ENCODE results near the gene PEX5.
A peak's percentile ranks its signal among the peaks of the same experiment; 100 is the strongest.
"Not testable (repeated sequence)": the region's sequence is repeated elsewhere in the genome, so short reads cannot be mapped to it uniquely, and the experiment has no call there.

PEX5 gene

DNA sequence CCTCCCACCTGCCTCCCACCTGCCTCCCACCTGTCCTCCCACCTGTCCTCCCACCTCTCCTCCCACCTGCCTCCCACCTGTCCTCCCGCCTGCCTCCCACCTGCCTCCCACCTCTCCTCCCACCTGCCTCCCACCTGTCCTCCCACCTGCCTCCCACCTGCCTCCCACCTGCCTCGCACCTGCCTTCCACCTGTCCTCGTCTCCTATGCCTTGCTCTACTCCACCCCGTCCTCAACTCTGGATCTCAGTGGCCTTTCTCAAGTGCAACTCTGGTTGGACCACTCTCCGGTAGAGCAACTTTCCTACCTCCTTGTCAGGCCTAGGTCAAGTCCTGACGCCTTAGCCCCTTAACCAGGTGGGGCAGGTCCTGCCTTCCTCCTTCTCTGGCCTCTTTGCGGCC, 29.3 kb upstream of the PEX5 start:
- no peak for DNase-seq (ENCODE audit: low read depth in 3 of 3)

DNA sequence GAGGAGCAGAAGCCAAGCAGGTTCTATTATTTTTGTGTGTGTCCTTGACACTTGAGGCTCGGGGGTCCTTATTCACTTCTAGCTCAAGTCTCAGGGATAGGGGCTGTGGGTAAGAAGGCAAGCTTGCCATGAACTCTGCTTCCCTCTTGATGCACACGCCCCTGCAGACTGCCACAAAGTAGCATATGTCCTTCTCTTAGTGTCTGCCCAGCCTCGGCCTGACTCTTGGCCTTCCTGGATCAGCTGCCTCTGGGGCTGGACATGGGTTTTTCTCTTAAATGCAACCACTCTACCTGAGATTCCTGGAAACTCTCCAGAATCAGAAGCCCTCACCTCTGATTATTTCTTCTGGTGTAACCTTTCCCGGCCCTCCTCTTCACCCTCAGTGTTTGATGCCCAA, 28.2 kb upstream of the PEX5 start:
- no peak for DNase-seq (ENCODE audit: low read depth in 3 of 3)

DNA sequence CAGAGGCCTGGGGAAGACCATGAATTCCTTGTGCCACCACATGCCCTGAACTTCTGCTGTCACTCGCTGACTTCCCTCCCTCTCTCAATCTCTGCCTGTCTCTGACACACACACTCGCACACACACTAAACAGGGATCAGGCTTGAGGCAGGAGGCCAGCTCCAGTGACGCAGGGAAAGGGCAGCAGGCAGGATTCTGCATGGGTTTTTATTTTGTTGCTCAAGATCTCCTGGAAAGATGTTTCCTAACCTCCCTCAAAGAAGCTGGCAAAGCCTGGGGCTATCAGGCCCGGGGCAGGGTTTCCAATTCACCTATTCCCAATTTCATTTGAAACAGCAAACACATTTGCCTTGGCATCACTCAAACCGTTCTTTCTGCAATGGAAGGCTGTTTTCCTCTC, 27.7 kb upstream of the PEX5 start:
- no peak for DNase-seq (ENCODE audit: low read depth in 3 of 3)

DNA sequence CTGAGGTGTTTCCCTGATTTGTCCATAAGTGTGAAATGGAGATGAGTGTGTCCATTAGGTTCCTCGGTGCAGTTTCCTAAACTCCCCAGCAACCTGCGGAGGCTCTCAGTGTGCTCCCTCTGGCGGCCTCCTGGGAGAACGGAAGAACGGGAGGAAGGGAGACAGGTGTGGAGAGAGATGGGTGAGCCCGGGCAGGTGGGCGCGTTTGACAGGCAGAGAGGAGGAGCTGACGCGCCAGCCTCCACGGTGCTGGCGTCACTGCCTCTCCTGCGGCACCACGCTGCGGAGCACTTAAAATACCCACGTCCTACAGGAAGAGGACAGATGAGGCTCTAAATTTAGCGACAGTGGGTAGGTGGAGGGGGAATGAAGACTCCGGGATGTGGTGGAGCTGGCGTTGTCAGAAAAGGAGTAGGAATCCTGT, 26.8 kb upstream of the PEX5 start:
- no peak for DNase-seq (ENCODE audit: low read depth in 3 of 3)

DNA sequence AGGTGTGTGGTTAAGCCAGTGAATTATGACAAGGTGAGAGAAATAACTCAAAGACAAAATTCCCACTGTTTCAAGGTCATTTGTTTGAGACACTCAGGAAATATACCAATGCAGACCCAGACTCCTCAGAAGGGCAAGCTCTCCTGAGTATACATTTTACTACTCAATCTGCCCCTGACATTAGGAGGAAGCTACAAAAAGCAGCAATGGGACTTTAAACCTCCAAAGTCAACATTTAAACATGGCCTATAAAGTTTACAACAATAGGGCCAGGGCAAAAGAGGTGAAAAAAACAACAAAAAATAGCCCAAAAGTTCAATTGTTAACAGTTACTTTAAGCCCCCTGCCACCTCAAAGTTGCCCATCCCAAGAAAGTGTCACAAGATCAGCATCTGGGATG, 19.5 kb upstream of the PEX5 start:
- DNase-seq (ENCODE audit: low read depth in 3 of 3), result no peak

DNA sequence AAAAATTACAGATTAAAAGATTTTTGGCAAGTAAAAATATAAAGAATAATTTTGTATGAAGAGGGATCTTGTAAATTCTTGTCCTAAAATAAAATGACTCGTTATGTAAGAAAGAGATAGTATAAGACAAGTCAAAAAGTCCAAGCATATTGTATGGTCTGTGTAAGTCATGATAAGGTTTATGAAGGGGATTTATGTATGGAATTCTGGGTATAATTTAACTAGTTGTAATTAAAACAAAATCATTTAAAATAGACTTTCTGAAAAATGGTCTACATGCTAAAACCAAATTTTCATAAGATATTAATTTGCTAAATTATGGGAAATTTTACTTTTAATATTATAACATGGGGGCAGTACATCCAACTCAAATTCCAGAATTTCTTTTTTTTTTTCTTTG, 17.6 kb upstream of the PEX5 start:
- DNase-seq (ENCODE audit: low read depth in 3 of 3), result no peak

DNA sequence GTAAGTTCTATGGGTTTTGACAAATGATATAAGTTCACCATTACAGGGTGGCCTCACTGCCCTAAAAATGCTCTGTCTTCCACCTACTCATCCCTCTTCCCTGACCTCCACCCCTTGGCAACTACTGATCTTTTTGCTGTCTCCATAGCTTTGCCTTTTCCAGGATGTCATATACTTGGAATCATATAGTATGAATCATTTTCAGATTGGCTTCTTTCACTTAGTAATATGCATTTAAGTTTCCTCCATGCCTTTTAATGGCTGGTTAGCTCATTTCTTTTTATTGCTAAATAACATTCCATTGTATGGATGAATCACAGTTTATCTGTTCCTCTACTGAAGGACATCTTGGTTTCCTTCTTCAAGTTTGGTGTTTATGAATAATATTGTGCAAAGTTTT, 14.0 kb upstream of the PEX5 start:
- no peak for DNase-seq (ENCODE audit: low read depth in 3 of 3)

DNA sequence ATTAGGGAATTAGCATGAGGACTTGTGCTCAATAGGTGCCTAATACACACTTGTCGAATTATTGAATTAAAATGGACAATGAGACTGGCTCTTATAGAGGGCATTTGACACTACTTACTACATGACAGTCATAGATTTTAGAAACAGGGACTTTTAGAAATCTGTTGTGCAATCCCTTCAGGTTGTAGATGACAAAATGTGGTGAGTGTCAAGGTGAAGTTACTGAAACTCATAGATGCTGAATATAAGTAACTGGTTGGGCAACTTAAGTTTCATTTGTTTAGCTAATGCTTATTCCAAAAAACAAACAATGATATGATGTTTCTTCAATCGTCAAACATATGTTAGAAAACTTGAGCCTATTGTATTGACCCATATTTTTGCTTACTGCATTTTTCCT, 12.9 kb upstream of the PEX5 start:
- no peak for DNase-seq (ENCODE audit: low read depth in 3 of 3)

DNA sequence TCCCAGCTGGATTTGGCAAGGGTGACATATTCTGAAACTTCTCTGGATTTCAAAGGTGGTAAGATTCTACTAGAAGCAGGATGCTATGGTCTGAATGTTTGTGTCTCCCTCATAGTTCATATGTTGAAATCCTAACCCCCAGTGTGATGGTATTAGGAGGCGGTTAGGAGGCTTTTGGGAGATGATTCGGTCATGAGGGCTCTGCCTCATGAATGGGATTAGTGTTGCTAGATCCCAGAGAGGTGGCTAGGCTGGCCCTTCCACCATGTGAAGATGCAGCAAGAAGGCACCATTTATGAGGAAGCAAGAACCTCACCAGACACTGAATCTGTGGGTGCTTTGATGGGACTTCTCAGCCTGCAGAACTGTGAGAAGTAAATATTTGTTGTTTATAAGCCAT, 11.0 kb upstream of the PEX5 start:
- no peak for DNase-seq (ENCODE audit: low read depth in 3 of 3)

DNA sequence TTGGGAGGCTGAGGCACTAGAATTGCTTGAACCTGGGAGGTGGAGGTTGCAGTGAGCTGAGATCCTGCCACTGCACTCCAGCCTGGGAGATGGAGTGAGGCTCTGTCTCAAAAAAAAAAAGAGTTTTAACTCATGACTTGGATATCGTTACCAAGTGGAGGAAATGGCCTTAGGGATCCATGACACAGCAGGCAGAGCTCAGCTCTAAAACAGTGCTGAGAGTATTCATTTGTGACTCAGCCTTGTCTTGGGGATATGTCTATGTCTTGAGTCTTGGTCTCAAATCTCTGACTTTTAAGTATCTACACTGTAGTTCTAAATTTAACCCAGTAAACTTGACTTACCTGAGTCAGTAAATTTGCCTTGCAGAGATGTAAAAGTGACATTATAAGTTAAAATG, 8.8 kb upstream of the PEX5 start:
- no peak for DNase-seq (ENCODE audit: low read depth in 3 of 3)

DNA sequence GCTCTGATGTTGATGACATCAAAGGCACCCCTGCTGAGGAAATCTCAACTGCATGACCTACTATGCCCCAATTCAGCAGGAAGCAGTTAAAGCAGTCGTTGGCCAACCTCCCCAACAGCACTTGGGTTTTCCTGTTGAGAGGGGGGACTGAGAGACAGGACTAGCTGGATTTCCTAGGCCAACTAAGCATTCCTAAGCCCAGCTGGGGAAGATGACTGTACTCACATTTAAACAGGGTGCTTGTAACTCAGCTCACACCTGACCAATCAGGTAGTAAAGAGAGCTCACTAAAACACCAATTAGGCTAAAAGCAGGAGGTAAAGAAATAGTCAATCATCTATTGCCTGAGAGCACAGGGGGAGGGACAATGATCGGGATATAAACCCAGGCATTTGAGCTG, 3.4 kb upstream of the PEX5 start:
- not testable (repeated sequence) for DNase-seq (ENCODE audit: low read depth in 3 of 3)

DNA sequence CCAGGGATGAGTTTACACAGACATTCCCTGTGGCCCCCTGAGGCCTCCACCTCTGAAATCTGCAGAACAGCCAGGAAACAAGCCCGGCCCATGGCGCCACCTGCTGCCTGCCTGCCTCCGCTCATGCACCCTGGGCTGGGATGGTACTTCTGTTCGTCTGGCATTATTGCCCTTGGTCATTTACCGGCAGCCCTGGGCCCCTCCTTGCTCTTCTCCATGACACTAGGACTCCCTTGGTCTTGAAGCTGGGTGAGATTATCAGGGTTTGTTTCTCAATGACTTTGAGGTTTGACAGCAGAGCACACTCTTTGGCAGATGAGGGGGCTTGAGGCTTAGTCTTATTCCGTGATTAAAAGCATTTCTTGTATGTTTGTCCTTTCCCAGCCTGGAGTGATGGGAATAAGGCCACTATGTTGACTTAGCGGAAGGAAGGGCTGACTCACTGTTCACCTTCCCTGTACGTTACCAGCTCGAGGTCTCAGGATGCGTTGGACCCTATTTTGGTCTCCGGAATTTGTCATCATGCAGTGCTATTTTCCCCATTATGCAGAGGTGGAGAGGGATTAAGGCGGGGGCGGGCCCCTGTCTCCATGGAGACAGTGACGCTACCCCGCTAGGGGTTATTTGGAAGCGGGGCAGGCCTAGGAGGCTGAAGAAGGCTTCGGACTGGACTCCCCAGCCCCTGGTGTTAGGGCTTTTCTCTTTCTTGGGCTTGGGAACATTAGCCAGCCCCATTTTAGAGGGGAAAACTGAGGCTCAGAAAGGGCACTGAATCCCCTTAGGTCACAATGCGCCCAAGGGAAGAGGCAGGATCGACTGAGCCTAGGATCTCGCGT, 706 bp upstream of the PEX5 start:
- peak; percentile 27 to 39 (median 37) for DNase-seq (ENCODE audit: low read depth in 3 of 3)

DNA sequence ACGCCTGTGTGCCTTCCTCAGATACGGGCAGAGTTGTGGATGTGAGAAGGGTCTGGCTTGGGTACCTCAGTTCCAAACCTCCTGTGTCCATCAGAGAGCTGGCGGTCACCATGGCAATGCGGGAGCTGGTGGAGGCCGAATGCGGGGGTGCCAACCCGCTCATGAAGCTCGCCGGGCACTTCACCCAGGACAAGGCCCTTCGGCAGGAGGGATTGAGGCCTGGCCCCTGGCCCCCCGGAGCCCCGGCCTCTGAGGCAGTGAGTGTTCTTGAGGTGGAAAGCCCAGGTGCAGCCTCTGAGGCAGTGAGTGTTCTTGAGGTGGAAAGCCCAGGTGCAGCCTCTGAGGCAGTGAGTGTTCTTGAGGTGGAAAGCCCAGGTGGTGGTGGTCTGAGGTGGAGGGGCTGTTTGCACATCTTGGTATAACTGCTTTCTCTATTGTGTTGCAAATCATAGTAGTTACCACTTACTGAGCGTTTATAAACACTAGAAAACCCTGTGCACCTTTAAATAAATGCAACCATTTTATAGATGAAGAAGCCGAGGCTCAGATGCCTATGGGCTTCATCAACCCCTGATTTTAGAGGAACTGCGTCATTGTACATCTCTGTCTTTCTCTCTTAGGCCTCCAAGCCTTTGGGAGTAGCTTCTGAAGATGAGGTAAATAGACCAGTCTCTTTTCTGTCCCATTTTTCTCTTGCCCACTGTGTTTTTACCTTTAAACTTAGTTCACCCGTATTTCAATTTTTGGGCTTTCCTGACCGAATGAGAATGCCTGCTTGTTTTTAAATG, 976 bp downstream of the PEX5 start:
- DNase-seq (ENCODE audit: low read depth in 3 of 3), result peak in 1 of 3 experiments; percentile 4

DNA sequence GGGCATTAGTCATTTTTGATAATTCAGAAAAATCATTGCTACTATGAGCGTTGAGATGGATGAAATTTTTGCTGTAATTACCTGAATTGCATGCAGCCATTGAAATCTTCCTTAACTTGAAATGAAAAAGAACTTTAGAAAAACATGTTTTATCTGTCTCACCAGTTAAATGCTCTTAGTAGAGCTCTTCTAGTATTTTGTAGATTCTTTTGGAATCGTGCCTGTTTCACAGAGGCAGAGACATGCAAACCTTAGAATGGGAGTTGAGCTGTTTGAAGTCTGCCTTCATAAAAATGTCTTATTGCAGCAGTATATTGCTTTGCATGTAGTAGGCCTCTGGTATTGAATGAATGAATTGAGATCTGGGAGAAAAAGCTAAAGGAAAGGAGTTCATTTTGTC, 4.2 kb downstream of the PEX5 start:
- DNase-seq (ENCODE audit: low read depth in 3 of 3), result no peak

DNA sequence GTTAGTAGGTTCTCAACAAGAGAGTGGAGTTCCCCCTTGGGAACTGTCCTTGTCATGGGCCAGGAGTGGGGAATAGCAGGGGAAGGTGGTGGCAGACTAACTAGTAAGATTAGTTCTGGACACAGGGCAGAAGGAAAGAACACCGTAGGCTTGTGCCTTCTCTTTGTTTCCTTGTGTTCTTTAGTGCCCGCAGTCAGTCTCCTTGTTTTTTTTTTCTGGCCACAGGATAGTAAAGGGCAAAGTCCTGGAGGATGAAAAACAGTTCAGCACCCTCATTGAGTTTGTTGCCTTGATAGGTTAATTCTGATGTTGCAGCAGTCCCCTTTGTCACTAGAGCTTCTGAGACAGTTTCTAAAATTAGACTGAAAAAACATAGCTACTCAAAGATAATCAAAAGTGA, 8.4 kb downstream of the PEX5 start:
- no peak for DNase-seq (ENCODE audit: low read depth in 3 of 3)

DNA sequence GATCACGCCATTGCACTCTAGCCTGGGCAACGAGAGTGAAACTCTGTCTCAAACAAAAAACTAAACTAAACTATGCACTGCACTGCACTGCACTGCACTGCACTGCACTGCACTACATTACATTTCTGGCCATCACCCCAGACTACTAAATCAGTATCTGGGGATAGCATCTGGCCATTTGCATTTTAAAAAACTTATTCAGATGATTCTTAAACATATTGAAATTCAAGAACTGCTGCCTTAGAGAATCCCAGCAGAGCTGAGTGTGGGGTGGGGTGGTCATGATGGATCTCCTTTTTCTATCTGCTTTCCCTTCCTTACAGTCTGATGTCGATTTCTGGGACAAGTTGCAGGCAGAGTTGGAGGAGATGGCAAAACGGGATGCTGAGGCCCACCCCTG, 13.6 kb downstream of the PEX5 start:
- DNase-seq (ENCODE audit: low read depth in 3 of 3), result no peak

DNA sequence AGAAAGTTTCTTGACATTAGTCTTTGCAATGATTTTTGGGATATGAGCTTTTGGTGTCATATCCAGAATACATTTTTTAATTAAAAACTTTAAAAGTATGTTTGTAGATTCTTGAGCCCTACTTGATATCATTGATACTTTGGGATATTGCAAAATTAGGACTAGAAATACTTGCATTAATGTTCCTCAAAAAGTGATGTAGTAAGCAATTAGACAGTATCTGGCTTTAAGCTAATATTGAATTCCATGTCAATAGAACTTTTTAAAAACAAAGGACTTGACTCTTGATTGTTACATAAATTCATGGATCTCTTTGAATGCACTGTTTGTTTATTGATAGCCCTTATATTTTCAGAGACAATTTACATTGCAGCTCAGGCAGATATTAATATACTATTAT, 15.6 kb downstream of the PEX5 start:
- DNase-seq (ENCODE audit: low read depth in 3 of 3), result no peak

DNA sequence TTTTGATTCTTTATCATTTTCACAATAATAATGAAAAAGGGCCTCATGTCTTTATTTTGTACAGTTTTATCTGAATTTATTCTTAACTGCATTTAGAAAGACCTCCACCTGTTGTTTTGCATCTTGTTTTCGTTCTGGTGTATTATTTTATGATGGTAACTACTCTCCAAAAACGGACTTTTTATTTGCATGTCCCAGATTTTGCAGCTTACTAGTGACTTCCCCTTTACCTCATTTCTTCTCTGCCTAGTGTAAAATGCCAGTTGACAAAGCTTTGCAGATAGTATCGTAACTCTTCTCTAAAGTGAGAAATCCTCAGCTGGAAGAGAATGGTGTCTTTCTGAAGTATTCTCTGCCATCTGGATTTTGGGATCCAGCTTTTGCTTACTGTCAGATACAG, 17.2 kb downstream of the PEX5 start:
- no peak for DNase-seq (ENCODE audit: low read depth in 3 of 3)

DNA sequence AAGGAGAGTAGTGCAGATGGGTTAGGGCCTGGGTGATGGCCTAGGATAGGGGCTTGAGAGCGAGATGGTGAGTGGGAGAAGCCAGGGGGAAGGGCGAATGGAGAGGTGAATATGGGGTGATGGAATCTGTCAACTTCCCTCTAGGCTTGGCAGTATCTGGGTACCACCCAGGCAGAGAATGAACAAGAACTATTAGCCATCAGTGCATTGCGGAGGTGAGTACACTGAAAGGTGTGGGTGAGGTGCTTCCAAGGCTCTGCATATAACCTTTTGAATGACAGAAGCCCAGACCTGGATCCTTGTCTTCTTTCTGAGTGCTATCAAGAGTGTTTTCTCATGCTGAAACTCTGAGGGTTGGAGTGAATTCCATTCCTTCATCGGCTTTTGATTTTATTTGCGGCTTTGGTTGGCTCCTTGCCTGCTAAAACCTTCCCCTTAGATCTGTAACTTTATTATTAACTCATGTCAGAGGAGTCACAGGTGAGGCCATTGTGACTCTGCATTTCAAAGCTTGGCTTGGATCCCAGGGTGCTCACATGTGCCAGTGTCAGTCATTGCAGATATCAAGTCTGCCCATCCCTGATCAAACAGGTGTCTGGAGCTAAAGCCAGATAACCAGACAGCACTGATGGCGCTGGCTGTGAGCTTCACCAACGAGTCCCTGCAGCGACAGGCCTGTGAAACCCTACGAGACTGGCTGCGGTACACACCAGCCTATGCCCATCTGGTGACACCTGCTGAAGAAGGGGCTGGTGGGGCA, 18.6 kb downstream of the PEX5 start:
- DNase-seq (ENCODE audit: low read depth in 3 of 3), result no peak

DNA sequence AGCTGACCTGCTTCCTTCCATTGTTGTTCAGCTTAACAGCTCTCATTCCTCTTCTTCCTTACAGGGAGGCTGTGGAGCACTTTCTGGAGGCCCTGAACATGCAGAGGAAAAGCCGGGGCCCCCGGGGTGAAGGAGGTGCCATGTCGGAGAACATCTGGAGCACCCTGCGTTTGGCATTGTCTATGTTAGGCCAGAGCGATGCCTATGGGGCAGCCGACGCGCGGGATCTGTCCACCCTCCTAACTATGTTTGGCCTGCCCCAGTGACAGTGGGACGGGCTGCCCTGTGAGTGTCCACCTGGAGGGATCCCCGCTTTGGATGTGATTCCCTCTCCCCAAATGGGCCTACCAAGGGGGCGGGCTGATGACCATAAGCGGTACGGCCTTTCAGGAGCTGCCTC, 20.5 kb downstream of the PEX5 start:
- no peak for DNase-seq (ENCODE audit: low read depth in 3 of 3)

DNA sequence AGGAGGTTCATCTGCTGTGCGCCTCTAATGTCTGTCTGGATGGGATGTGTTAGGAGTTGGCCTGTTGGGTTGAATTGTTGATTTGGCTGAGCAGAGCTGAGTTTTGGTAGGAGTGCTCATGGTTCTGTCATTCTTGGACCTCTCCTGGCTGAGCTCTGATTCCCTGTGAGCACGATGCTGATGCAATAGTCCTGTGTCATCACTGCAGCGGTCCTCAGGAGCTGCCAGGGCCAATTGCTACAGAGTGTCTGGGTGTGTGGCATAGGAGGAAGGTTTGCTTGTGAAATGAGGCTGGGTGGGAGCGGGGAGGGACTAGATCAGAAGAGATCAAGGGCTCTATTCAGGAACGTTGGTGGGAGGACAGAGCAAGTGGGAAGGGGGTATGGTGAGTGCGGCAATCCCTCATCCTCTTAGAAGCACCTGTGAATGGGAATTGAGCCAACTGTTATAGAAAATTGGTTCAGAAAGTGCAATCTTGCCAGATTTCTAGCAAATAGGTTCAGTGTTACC, 21.2 kb downstream of the PEX5 start:
- DNase-seq (ENCODE audit: low read depth in 3 of 3), result no peak

DNA sequence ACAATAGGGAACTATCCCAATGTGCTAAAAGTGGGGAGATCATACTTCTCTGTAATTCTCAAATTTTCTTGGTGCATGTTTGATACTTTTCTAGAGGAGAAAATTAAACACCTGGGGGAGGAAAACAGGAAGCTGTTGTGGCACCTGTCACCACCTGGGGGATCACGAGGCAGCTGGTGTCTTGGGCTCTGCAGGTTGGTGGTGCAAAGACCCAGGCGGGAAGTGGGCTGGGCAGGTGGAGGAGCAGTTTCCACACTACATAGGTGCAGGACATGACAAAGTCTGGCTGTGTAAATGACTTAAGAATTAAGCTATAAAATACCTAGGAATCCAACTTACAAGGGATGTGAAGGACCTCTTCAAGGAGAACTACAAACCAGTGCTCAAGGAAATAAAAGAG, 23.2 kb downstream of the PEX5 start:
- DNase-seq (ENCODE audit: low read depth in 3 of 3), result no peak
